HG03442 (cell line): ENCODE data around the gene LTBP1.

Source experiments
- ATAC-seq: cut with Tn5 transposase; IDR thresholded peaks from one replicate; pipeline ENCODE4 v1.9.1; 2021; ENCODE audit warnings: mild to moderate bottlenecking, moderate library complexity; ENCODE audit not compliant: unreplicated experiment

The LTBP1 gene

DNA sequence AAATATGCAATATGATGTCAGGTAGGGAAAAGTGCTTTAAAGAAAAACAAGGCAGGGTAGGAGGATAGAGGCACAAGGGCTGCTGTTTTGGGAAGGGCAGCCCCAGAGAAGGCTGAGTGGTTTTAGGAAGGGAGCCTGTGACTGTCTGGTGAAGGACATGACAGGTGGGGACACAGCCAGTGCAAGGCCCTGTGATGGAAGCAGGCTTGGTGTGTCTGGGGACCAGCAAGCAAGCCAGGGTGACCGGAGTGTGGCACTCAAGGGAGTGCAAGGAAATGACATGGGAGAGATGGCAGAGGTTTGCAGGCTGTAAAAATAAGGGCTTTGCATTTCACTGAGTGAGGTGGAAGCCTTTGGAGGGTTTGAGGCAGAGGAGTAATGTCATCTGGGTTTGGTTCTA is 62.0 kb downstream of the LTBP1 start:
- ATAC-seq: no peak

- no peak for ATAC-seq
These were observed 62.5 kb downstream of the LTBP1 start for GRCh38 chr2:33009249-33009648.

DNA sequence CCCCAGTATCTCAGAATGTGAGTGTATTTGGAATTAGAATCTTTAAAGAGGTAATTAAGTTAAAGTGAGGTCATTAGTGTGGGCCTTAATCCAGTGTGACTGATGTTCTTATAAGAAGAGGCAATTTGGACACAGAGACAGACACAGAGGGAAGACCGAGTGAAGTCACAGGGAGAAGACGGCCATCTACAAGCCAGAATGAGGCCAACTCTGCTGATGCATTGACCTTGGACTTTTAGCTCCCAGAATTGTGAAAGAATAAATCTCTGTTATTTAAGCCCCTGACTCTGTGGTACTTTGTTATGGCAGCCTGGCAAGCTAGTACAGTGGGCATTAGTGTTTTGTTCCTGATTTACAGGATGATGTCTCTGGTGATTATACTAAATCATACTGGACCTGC is 64.6 kb downstream of the LTBP1 start:
- no peak for ATAC-seq

DNA sequence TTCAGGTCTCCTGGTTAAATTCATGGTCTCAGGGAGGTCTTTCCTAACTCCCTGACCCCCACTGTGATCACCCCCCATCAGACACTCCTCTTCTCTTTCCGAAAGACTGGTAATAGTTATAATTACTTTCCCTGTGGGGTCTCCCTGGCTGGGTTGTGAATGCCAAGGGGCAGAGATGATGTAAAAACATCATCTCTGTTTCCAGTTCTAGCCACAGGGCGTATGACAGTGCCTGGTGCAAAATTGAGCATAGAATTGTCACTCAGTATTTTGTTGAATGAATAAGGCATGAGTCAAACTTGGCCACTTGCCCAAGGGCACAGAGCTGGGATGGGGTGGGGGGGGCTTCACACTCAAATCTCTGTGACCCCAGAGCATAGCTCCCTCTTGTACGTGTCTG is 65.2 kb downstream of the LTBP1 start:
- no peak for ATAC-seq

GRCh38 chr2:33013684-33014110 is 66.9 kb downstream of the LTBP1 start:
- no peak for ATAC-seq

- ATAC-seq: no peak
These were observed 67.5 kb downstream of the LTBP1 start for GRCh38 chr2:33014268-33014667.

DNA sequence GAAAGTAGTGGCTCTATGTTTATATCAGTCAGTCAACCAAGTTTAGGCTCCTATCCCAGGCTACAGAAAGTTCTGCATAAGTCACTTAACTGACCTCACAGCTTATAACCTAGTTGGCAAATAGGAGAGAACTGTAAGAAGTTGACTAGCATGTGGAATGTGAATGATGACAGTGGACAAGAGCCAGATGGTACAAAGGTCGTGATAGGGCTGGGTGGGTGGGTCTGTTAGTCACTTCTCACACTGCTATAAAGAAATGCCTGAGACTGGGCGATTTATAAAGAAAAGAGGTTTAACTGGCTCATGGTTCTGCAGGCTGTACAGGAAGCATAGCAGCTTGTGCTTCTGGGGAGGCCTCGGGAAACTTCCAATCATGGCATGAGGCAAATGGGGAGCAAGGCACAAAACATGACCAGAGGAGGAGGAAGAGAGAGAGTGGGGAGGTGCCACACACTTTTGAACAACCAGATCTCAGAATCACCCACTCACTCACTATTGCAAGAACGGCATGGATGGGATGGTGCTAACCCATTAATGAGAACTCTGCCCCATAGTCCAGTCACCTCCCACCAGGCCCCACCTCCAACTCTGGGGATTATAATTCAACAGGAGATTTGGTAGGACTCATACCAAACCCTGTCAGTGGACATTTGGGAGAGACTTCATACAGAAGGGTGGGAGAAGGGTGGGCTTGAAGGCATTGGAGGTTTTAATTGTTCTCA is 68.8 kb downstream of the LTBP1 start:
- no peak for ATAC-seq

DNA sequence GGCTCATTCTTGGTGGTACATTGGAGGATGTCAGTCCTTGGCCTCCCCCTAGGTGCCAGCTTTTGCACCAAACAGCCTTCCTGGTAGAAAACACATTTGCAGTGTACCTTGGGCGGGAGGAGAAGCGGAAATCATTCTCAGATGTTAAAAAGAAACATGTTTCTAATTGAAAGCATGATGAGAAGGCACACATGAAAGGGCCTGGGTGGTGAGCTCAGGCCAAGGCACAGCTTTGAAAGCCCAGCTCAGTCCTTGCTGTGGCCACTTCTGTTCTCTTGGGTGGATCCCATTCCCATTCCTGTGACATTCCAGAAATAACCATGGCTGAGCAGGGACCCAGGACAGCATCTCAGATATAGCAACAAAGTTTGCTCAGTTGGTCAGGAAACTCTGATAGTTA is 71.5 kb downstream of the LTBP1 start:
- ATAC-seq: no peak

GRCh38 chr2:33019796-33020195 is 73.0 kb downstream of the LTBP1 start:
- no peak for ATAC-seq

GRCh38 chr2:33020883-33021282 is 74.1 kb downstream of the LTBP1 start:
- no peak for ATAC-seq

- no peak for ATAC-seq
These were observed 74.9 kb downstream of the LTBP1 start for GRCh38 chr2:33021542-33022227.

DNA sequence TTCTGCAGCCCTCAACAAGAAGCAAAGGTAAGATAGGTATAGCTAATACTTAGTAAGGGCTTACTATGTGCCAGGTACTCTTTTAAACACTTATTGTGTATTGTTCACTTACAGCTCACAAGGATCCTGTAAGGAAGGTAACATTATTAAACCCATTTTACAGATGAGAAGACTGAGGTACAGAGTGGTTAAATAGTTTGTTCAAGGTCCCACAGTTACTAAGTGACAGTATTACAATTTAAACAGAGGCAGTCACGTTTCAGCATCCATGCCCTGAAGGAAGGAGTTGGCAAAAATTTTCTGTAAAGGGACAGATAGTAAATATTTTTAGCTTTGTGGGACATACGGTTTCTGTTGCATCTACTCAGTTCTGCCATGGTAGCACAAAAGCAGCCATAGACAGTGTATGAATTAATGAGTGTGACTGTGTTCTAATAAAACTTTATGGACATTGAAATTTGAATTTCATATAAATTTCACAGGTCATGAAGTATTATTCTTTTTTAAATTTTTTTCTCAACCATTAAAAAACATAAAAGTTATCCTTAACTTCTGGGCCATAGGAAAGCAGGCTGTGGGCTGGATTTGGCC is 75.7 kb downstream of the LTBP1 start:
- ATAC-seq: no peak

- ATAC-seq: no peak
These were observed 76.4 kb downstream of the LTBP1 start for GRCh38 chr2:33022989-33023727.

DNA sequence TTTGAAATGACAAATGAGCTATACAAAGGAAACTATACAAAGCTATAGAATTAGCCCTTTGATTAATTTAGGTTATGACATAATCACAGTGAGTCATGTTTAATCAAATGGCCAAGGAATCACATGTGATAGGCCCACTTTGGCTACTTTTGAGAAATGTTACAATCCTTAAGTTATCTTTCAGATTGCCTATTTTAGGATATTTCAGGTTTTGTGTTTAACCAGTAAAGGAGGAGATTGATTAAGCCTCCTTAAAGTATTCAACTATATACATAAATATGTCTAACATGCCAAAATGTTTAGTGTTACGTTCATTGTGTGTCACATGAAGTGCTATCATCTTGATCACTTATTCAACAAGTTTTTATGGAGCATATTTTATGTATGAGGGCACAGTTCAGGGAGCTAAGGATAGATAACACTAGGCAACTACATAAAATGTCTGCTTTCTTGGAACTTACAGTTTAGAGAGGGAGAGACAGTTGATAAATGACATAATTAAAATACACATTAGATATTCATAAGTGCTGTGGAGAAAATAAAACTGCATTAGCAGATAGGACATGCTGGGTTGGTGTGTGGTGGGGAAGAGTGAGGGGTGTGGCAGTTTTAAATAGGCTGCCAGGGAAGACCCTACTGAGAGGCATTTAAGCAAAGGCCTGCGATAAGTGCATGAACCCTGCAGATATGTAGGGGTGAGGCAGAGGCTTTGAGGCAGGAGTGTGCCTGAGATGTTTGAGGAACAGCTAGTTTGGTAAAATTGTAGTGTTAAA is 77.2 kb downstream of the LTBP1 start:
- no peak for ATAC-seq

DNA sequence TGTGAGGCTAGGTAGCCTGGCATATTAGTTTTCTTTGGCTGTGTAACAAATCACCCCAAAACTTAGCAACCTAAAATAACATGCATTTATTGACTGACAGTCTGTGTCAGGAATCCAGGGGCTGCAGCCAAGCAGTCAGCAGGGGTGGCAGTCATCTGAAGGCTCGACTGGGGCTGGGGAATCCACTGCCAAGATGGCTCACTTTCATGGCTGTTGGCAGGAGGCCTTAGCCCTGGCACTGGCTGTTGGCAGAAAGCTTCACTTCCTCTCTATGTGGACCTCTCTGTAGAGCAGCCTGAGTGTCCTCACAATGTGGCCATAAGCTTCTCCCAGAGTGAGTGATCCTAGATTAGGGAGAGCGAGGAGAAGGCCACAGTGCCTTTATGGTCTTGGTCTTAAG is 78.0 kb downstream of the LTBP1 start:
- ATAC-seq: no peak

- ATAC-seq: no peak
These were observed 82.7 kb downstream of the LTBP1 start for GRCh38 chr2:33029459-33029858.

- no peak for ATAC-seq
These were observed 83.2 kb downstream of the LTBP1 start for GRCh38 chr2:33029926-33030325.

GRCh38 chr2:33030326-33030725 is 83.6 kb downstream of the LTBP1 start:
- no peak for ATAC-seq

DNA sequence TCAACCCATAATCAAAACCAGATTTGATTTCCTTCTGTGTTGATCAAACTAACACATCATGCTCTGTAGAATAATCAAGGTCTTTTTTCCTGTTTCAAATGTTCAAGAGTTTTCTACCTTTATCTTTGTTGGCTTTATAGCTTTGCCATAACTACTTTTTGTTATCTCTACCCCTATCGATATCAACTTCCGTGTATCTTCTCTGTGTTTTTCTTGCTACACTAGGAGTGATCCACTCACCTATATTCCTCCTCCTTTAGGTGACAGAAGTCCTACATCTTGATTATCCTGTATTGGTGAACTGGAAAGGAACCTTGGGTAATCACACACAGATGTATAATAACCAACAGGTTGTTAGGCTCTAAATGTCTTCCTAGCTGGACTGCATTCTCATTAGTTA is 85.5 kb downstream of the LTBP1 start:
- ATAC-seq: no peak

- no peak for ATAC-seq
These were observed 86.9 kb downstream of the LTBP1 start for GRCh38 chr2:33033606-33034081.

GRCh38 chr2:33034784-33035183 is 88.0 kb downstream of the LTBP1 start:
- ATAC-seq: no peak
